HepG2 (cell line): ENCODE data around the gene LTA4H. TPM values are rescaled to one million over a fixed set of nuclear protein-coding genes. Genes with fewer than 3 reads are reported as not detected.

Experiments used
- ELF3 ChIP-seq: IDR thresholded peaks from 2 replicates; pipeline ENCODE4 v1.6.1; 2016; ENCODE audit warnings: missing genetic modification reagents, missing compliant biosample characterization
- FOXA1 ChIP-seq, 2 experiments: fragments of 450-650 bp in 1 of 2; sonication (generic) in 1 of 2; formaldehyde crosslinking in 1 of 2; IDR thresholded peaks; 2 replicates each; pipeline versions ENCODE4 v1.4.0 to v1.6.1; 2016 to 2020; ENCODE audit warnings: missing genetic modification reagents in 1 of 2
- FOXP4 ChIP-seq: sonication (generic); formaldehyde crosslinking; IDR thresholded peaks from 2 replicates; pipeline ENCODE4 v1.4.0; 2020; ENCODE audit warnings: missing genetic modification reagents
- HIVEP1 ChIP-seq: sonication (generic); formaldehyde crosslinking; IDR thresholded peaks from 2 replicates; pipeline ENCODE4 v1.4.0; 2020; ENCODE audit warnings: mild to moderate bottlenecking, missing genetic modification reagents
- HOXA7 ChIP-seq: sonication (generic); formaldehyde crosslinking; IDR thresholded peaks from 2 replicates; pipeline ENCODE4 v1.8.1; 2022; ENCODE audit warnings: mild to moderate bottlenecking, missing genetic modification reagents, moderate library complexity
- IRF1 ChIP-seq: sonication (generic); formaldehyde crosslinking; IDR thresholded peaks from 2 replicates; pipeline ENCODE4 v1.4.0; 2020; ENCODE audit warnings: low read depth, mild to moderate bottlenecking, missing genetic modification reagents
- KLF16 ChIP-seq, 2 experiments: sonication (generic) in 1 of 2; formaldehyde crosslinking in 1 of 2; IDR thresholded peaks; 2 replicates each; pipeline versions ENCODE4 v1.6.1 to v1.8.0; 2016 to 2023; ENCODE audit warnings: missing genetic modification reagents in 2 of 2, missing compliant biosample characterization in 1 of 2
- MAF1 ChIP-seq: sonication (generic); formaldehyde crosslinking; IDR thresholded peaks from 2 replicates; pipeline ENCODE4 v1.5.0; 2020; ENCODE audit warnings: missing genetic modification reagents, borderline replicate concordance
- PHF21A ChIP-seq: sonication (generic); formaldehyde crosslinking; IDR thresholded peaks from 2 replicates; pipeline ENCODE4 v1.5.0; 2020; ENCODE audit warnings: mild to moderate bottlenecking, missing genetic modification reagents
- TFE3 ChIP-seq: IDR thresholded peaks from 2 replicates; pipeline ENCODE4 v1.6.1; 2016
- ZBTB33 ChIP-seq: sonication (generic); formaldehyde crosslinking; IDR thresholded peaks from 2 replicates; pipeline ENCODE4 v1.4.0; 2020; ENCODE audit warnings: missing genetic modification reagents
- ZBTB49 ChIP-seq: sonication (generic); formaldehyde crosslinking; IDR thresholded peaks from 2 replicates; pipeline ENCODE4 v1.4.0; 2020; ENCODE audit warnings: missing genetic modification reagents, borderline replicate concordance
- ZNF34 ChIP-seq: sonication (generic); formaldehyde crosslinking; IDR thresholded peaks from 2 replicates; pipeline ENCODE4 v1.4.0; 2020; ENCODE audit warnings: mild to moderate bottlenecking, missing genetic modification reagents, borderline replicate concordance
- ZNF557 ChIP-seq: sonication (generic); formaldehyde crosslinking; IDR thresholded peaks from 2 replicates; pipeline ENCODE4 v1.4.0; 2020; ENCODE audit warnings: missing genetic modification reagents
- ZNF563 ChIP-seq: sonication (generic); formaldehyde crosslinking; IDR thresholded peaks from 2 replicates; pipeline ENCODE4 v1.8.0; 2022; ENCODE audit warnings: mild to moderate bottlenecking, moderate library complexity, missing genetic modification reagents
- ZNF615 ChIP-seq: sonication (generic); formaldehyde crosslinking; IDR thresholded peaks from 2 replicates; pipeline ENCODE4 v1.5.0; 2020; ENCODE audit warnings: mild to moderate bottlenecking, missing genetic modification reagents, borderline replicate concordance
- ZNF770 ChIP-seq: sonication (generic); formaldehyde crosslinking; IDR thresholded peaks from 2 replicates; pipeline ENCODE4 v1.5.0; 2020; ENCODE audit warnings: mild to moderate bottlenecking, missing genetic modification reagents
- ZNF772 ChIP-seq: sonication (generic); formaldehyde crosslinking; IDR thresholded peaks from 2 replicates; pipeline ENCODE4 v1.5.0; 2020; ENCODE audit warnings: mild to moderate bottlenecking, missing genetic modification reagents
- ZNF878 ChIP-seq: sonication (generic); formaldehyde crosslinking; IDR thresholded peaks from 2 replicates; pipeline ENCODE4 v1.8.1; 2023; ENCODE audit warnings: mild to moderate bottlenecking, missing genetic modification reagents, moderate library complexity
- polyA plus RNA-seq, 8 experiments: library from polyadenylated mRNA; depleted of rRNA in 3 of 8; stranded (reverse) in 7 of 8; unstranded in 1 of 8; fragments of >200 nt; fragmentation: Illumina TruSeq in 4 of 8; extraction: Trizol in 4 of 8; gene quantifications; 2 replicates each; pipeline versions ENCODE4 v1.2.1 to v1.2.3, GENCODE V29; 2011 to 2016; ENCODE audit warnings: low read depth in 4 of 8, missing spikeins in 1 of 8, mixed read lengths in 1 of 8; ENCODE audit not compliant: insufficient read depth in 1 of 8
- total RNA-seq, 5 experiments: library from RNA; depleted of rRNA; stranded (reverse); fragments of >200 nt; fragmentation: Illumina TruSeq; extraction: Trizol; gene quantifications; 2 replicates each; pipeline ENCODE4 v1.2.3, GENCODE V29; 2016; ENCODE audit warnings: low read depth in 1 of 5

The LTA4H gene
- total and polyA plus RNA-seq, 2 of the 13 experiments (the other 11 are each of a cell fraction or from before 2014, with no cell fraction given): 87.5 to 90.4 TPM

GRCh38 chr12:95974358-95974757 lies 61.0 kb downstream of the LTA4H start (continued):
- TF ChIP-seq FOXP4 (CRISPR knock-in tag) (peak; percentile 95), ZNF563 (CRISPR knock-in tag) (no peak), FOXA1 (IDR thresholded peaks at IDR 0.05) (peak; percentile 88), FOXA1 (CRISPR knock-in tag; IDR thresholded peaks at IDR 0.05) (peak; percentile 77), ZNF615 (CRISPR knock-in tag) (0 out of 2 replicates have a peak, but pooled peaks have one; percentile 34), ZBTB49 (CRISPR knock-in tag) (no peak), HOXA7 (CRISPR knock-in tag) (no peak), KLF16 (CRISPR knock-in tag; IDR thresholded peaks at IDR 0.05) (peak in 1 of 2 experiments; percentile 77; a peak in 2 of 4 replicates), PHF21A (CRISPR knock-in tag) (peak; percentile 78), ZNF557 (CRISPR knock-in tag) (no peak), ZNF878 (CRISPR knock-in tag) (peak; percentile 79; the same call in 1 of the 2 replicates), MAF1 (CRISPR knock-in tag) (no peak), ELF3 (CRISPR knock-in tag) (peak; percentile 51; the same call in 1 of the 2 replicates), ZNF34 (no peak), IRF1 (CRISPR knock-in tag) (no peak), ZNF772 (CRISPR knock-in tag) (0 out of 2 replicates have a peak, but pooled peaks have one; percentile 26), ZBTB33 (no peak), ZNF770 (CRISPR knock-in tag) (no peak), TFE3 (CRISPR knock-in tag) (peak; percentile 93), HIVEP1 (no peak)
